NB4 (cell line): Measurements from ENCODE around the gene CAPN11.

ENCODE experiments used
- POLR2A ChIP-seq: IDR thresholded peaks from 2 replicates; pipeline ENCODE4 v1.6.1; 2011; ENCODE audit warnings: mild to moderate bottlenecking; ENCODE audit not compliant: insufficient read length; ENCODE audit errors: extremely low read depth
- TF ChIP-seq, protein P1 (sequence below): IDR thresholded peaks from one replicate; pipeline ENCODE4 v1.5.1; 2012; ENCODE audit warnings: low read depth, low read length

DNA sequence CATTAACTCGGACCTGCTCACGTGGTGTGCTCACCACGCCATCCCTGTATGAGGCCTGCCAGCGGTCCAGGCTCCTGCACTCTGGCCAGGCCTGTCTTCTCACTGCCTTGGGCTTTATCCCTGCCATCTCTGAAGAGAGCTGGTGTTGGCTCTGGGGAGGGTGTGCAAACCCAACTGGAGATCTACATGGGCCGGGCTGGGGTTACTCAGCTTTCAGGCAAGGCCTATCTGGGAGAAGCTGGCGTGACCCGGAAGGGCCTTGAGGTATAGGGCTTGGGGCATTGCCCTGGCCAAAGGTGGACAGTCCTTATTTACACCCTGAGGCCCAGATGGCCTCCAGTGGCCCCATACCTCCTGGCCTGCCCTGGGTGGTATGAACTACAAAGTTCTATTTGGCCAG lies 69.8 kb downstream of the CAPN11 start:
- TF ChIP-seq, protein P1, sequence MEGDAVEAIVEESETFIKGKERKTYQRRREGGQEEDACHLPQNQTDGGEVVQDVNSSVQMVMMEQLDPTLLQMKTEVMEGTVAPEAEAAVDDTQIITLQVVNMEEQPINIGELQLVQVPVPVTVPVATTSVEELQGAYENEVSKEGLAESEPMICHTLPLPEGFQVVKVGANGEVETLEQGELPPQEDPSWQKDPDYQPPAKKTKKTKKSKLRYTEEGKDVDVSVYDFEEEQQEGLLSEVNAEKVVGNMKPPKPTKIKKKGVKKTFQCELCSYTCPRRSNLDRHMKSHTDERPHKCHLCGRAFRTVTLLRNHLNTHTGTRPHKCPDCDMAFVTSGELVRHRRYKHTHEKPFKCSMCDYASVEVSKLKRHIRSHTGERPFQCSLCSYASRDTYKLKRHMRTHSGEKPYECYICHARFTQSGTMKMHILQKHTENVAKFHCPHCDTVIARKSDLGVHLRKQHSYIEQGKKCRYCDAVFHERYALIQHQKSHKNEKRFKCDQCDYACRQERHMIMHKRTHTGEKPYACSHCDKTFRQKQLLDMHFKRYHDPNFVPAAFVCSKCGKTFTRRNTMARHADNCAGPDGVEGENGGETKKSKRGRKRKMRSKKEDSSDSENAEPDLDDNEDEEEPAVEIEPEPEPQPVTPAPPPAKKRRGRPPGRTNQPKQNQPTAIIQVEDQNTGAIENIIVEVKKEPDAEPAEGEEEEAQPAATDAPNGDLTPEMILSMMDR: no peak
- TF ChIP-seq POLR2A: no peak
